ENCODE data around the gene PCNT. TPM values are rescaled to one million over a fixed set of nuclear protein-coding genes. Genes with fewer than 3 reads are reported as not detected.
"Not testable (repeated sequence)": the region's sequence is repeated elsewhere in the genome, so short reads cannot be mapped to it uniquely, and the experiment has no call there.

PCNT gene
- polyA plus RNA-seq, 3 donors = 5.7 to 15.6 (median 11.2) TPM

GRCh38 chr21:46368533-46369285 lies 44.8 kb downstream of the PCNT start:
- no peak overlapping the region for H3K27ac ChIP-seq (ENCODE audit: low read depth, low read length)
- WGBS, 3 donors = 53 to 62% (median 56%) methylated on average over 11 of the region's 11 CpGs

GRCh38 chr21:46369520-46370235 lies 45.7 kb downstream of the PCNT start:
- H3K27ac ChIP-seq (ENCODE audit: low read depth, low read length) = no peak overlapping the region
- WGBS, 3 donors = 62 to 86% (median 68%) methylated on average over 20 of the region's 20 CpGs

- H3K27ac ChIP-seq (ENCODE audit: low read depth, low read length) = no peak overlapping the region
- 95 to 98% (median 96%) methylated on average over 16 of the region's 16 CpGs for WGBS, 3 donors
Observed at GRCh38 chr21:46371204-46372013, 47.5 kb downstream of the PCNT start.

- H3K27ac ChIP-seq (ENCODE audit: low read depth, low read length) = no peak overlapping the region
- WGBS, 3 donors = 95 to 98% (median 96%) methylated on average over 7 of the region's 7 CpGs
Observed at GRCh38 chr21:46372014-46372485, 48.1 kb downstream of the PCNT start.

GRCh38 chr21:46372947-46373346 lies 49.0 kb downstream of the PCNT start:
- WGBS, 3 donors = 93 to 96% (median 93%) methylated on average over 10 of the region's 10 CpGs
- not testable (repeated sequence) for H3K27ac ChIP-seq (ENCODE audit: low read depth, low read length)

- H3K27ac ChIP-seq (ENCODE audit: low read depth, low read length) = no peak overlapping the region
- 89 to 90% (median 90%) methylated on average over 21 of the region's 21 CpGs for WGBS, 3 donors
Observed at GRCh38 chr21:46374761-46375389, 50.9 kb downstream of the PCNT start.

- no peak overlapping the region for H3K27ac ChIP-seq (ENCODE audit: low read depth, low read length)
- WGBS, 3 donors = 92 to 95% (median 94%) methylated on average over 32 of the region's 32 CpGs
Observed at GRCh38 chr21:46375560-46376230, 51.7 kb downstream of the PCNT start.

GRCh38 chr21:46376231-46376628 lies 52.3 kb downstream of the PCNT start:
- no peak overlapping the region for H3K27ac ChIP-seq (ENCODE audit: low read depth, low read length)
- 89 to 96% (median 90%) methylated on average over 10 of the region's 10 CpGs for WGBS, 3 donors

GRCh38 chr21:46376856-46377453 lies 53.0 kb downstream of the PCNT start:
- no peak overlapping the region for H3K27ac ChIP-seq (ENCODE audit: low read depth, low read length)
- WGBS, 3 donors = 72 to 84% (median 82%) methylated on average over 14 of the region's 14 CpGs

GRCh38 chr21:46377789-46378188 lies 53.8 kb downstream of the PCNT start:
- WGBS, 3 donors = 95% methylated on average over 14 of the region's 14 CpGs
- H3K27ac ChIP-seq (ENCODE audit: low read depth, low read length) = no peak overlapping the region

GRCh38 chr21:46379105-46379504 lies 55.1 kb downstream of the PCNT start:
- no peak overlapping the region for H3K27ac ChIP-seq (ENCODE audit: low read depth, low read length)
- WGBS, 3 donors = 95 to 97% (median 95%) methylated on average over 19 of the region's 19 CpGs

- H3K27ac ChIP-seq (ENCODE audit: low read depth, low read length) = no peak overlapping the region
- WGBS, 3 donors = 92 to 98% (median 93%) methylated on average over 9 of the region's 9 CpGs
Observed at GRCh38 chr21:46379691-46380090, 55.7 kb downstream of the PCNT start.

GRCh38 chr21:46381541-46381940 lies 57.6 kb downstream of the PCNT start:
- no peak overlapping the region for H3K27ac ChIP-seq (ENCODE audit: low read depth, low read length)
- WGBS, 3 donors = 87 to 97% (median 93%) methylated on average over 5 of the region's 5 CpGs

GRCh38 chr21:46384556-46384955 lies 60.6 kb downstream of the PCNT start:
- H3K27ac ChIP-seq (ENCODE audit: low read depth, low read length) = no peak overlapping the region
- WGBS, 3 donors = 98 to 99% (median 98%) methylated on average over 24 of the region's 24 CpGs

- 84 to 88% (median 88%) methylated on average over 45 of the region's 45 CpGs for WGBS, 3 donors
- H3K27ac ChIP-seq (ENCODE audit: low read depth, low read length) = no peak overlapping the region
Observed at GRCh38 chr21:46385846-46386733, 62.1 kb downstream of the PCNT start.

- H3K27ac ChIP-seq (ENCODE audit: low read depth, low read length) = no peak overlapping the region
- 95 to 96% (median 95%) methylated on average over 13 of the region's 13 CpGs for WGBS, 3 donors
Observed at GRCh38 chr21:46386734-46387088, 62.8 kb downstream of the PCNT start.
